ENCODE measurements around the gene PLEKHA5.

DNA sequence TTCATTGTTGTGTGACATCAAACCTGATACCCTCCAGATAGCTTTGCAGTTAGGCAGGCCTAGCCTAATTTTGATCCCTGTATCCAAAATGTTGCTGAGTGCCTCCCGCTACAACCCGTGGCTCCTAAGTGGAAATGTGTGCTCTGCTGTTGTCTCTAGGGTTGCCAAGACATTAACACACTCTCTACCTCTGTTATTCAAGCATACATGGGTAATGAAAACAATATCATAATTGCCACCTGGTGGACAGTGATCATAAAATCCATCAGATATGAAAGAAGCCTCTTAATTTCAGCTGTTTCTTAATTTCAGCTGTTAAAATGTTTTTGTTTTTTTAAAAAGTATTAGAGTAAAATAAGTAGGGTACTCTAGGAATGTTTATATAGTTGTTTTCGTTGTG, 93.5 kb downstream of the PLEKHA5 start:
- TF ChIP-seq, protein P1, sequence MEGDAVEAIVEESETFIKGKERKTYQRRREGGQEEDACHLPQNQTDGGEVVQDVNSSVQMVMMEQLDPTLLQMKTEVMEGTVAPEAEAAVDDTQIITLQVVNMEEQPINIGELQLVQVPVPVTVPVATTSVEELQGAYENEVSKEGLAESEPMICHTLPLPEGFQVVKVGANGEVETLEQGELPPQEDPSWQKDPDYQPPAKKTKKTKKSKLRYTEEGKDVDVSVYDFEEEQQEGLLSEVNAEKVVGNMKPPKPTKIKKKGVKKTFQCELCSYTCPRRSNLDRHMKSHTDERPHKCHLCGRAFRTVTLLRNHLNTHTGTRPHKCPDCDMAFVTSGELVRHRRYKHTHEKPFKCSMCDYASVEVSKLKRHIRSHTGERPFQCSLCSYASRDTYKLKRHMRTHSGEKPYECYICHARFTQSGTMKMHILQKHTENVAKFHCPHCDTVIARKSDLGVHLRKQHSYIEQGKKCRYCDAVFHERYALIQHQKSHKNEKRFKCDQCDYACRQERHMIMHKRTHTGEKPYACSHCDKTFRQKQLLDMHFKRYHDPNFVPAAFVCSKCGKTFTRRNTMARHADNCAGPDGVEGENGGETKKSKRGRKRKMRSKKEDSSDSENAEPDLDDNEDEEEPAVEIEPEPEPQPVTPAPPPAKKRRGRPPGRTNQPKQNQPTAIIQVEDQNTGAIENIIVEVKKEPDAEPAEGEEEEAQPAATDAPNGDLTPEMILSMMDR (IDR thresholded peaks at IDR 0.05), result peak in 2 of 7 experiments; percentile 10 to 19
- TF ChIP-seq POLR2A (IDR thresholded peaks at IDR 0.05), result no peak

All from body of pancreas (tissue), 4 donors.